ENCODE results near the gene SUPT6H. TPM values are rescaled to one million over a fixed set of nuclear protein-coding genes. Genes with fewer than 3 reads are reported as not detected.
A peak's percentile ranks its signal among the peaks of the same experiment; 100 is the strongest.

Gene SUPT6H
- total and polyA plus RNA-seq, 8 donors: 16.9 to 135 (median 47.3) TPM

- Histone ChIP-seq H3K9me3 (no peaks in the 10 kb centered on the region), H3K36me3 (peaks cover 93 to 100% (median 100%) of the 10 kb centered on the region in 4 donors), H3K27ac (no peak overlapping the region), H3K4me3 (no peak overlapping the region), H3K4me1 (no peaks in the 10 kb centered on the region), H3K27me3 (no peaks in the 10 kb centered on the region)
- intact Hi-C loops (cut with DNase I; ENCODE audit: low total_unique reads): no loop called here
- 72 to 81% (median 78%) methylated on average over 7 of the region's 7 CpGs for WGBS, 5 donors
- DNase-seq: peak in 1 of 2 donors; percentile 50
- TF ChIP-seq CTCF (IDR thresholded peaks at IDR 0.05): peak in 1 of 7 experiments; percentile 24
- TF ChIP-seq POLR2AphosphoS5 (IDR thresholded peaks at IDR 0.05): no peak
These were observed 14.0 kb downstream of the SUPT6H start for GRCh38 chr17:28675980-28676379.

GRCh38 chr17:28682655-28683054 is 20.6 kb downstream of the SUPT6H start:
- H3K27me3 ChIP-seq: no peaks in the 10 kb centered on the region
- H3K36me3 ChIP-seq: peaks cover 93 to 100% (median 100%) of the 10 kb centered on the region in 4 donors
- no peak overlapping the region for H3K27ac ChIP-seq
- H3K9me3 ChIP-seq: no peaks in the 10 kb centered on the region
- intact Hi-C loops (cut with DNase I; ENCODE audit: low total_unique reads): no loop called here
- H3K4me3 ChIP-seq: no peak overlapping the region
- DNase-seq: no peak
- no peaks in the 10 kb centered on the region for H3K4me1 ChIP-seq
- WGBS, 5 donors: 73 to 91% (median 77%) methylated on average over 11 of the region's 11 CpGs
- TF ChIP-seq CTCF (IDR thresholded peaks at IDR 0.05) (no peak), POLR2AphosphoS5 (IDR thresholded peaks at IDR 0.05) (no peak), EP300 (IDR thresholded peaks at IDR 0.05) (no peak), POLR2A (IDR thresholded peaks at IDR 0.05) (no peak)

- H3K4me1 ChIP-seq: no peaks in the 10 kb centered on the region
- no peaks in the 10 kb centered on the region for H3K27me3 ChIP-seq
- DNase-seq: peak in 1 of 2 donors; percentile 73
- WGBS, 5 donors: 43 to 57% (median 54%) methylated on average over 3 of the region's 3 CpGs
- peaks cover 93 to 100% (median 100%) of the 10 kb centered on the region in 4 donors for H3K36me3 ChIP-seq
- no peak overlapping the region for H3K4me3 ChIP-seq
- TF ChIP-seq POLR2AphosphoS5 (IDR thresholded peaks at IDR 0.05): peak in 1 of 3 donors; percentile 39
- TF ChIP-seq EP300 (IDR thresholded peaks at IDR 0.05): no peak
- TF ChIP-seq CTCF (IDR thresholded peaks at IDR 0.05): no peak
- no peak for TF ChIP-seq POLR2A (IDR thresholded peaks at IDR 0.05)
- intact Hi-C loops (cut with DNase I; ENCODE audit: low total_unique reads): no loop called here
- no peak overlapping the region for H3K27ac ChIP-seq
- no peaks in the 10 kb centered on the region for H3K9me3 ChIP-seq
These were observed 23.0 kb downstream of the SUPT6H start for GRCh38 chr17:28684963-28685362.

GRCh38 chr17:28685366-28685765 is 23.4 kb downstream of the SUPT6H start:
- no peaks in the 10 kb centered on the region for H3K27me3 ChIP-seq
- intact Hi-C loops (cut with DNase I; ENCODE audit: low total_unique reads): no loop called here
- DNase-seq: no peak
- H3K9me3 ChIP-seq: no peaks in the 10 kb centered on the region
- H3K36me3 ChIP-seq: peaks cover 96 to 100% (median 100%) of the 10 kb centered on the region in 4 donors
- TF ChIP-seq CTCF (IDR thresholded peaks at IDR 0.05): no peak
- no peak overlapping the region for H3K4me3 ChIP-seq
- H3K4me1 ChIP-seq: no peaks in the 10 kb centered on the region
- no peak overlapping the region for H3K27ac ChIP-seq
- WGBS, 5 donors: 88 to 94% (median 93%) methylated on average over 5 of the region's 5 CpGs

All from stomach (tissue), 9 donors.